ENCODE data around the gene CERS6.

The CERS6 gene

GRCh38 chr2:168670478-168670877 is 214.4 kb downstream of the CERS6 start:
- TF ChIP-seq CTCF (IDR thresholded peaks at IDR 0.05) = no peak

GRCh38 chr2:168671932-168672331 is 215.9 kb downstream of the CERS6 start:
- TF ChIP-seq CTCF (IDR thresholded peaks at IDR 0.05) = no peak

- TF ChIP-seq CTCF (IDR thresholded peaks at IDR 0.05) = no peak
Measured at GRCh38 chr2:168673265-168674189, 217.5 kb downstream of the CERS6 start.

GRCh38 chr2:168678153-168678853 is 222.2 kb downstream of the CERS6 start:
- TF ChIP-seq CTCF (IDR thresholded peaks at IDR 0.05) = no peak

- no peak for TF ChIP-seq CTCF (IDR thresholded peaks at IDR 0.05)
Measured at GRCh38 chr2:168679081-168679480, 223.0 kb downstream of the CERS6 start.

- TF ChIP-seq CTCF (IDR thresholded peaks at IDR 0.05) = no peak
Measured at GRCh38 chr2:168679741-168680310, 223.8 kb downstream of the CERS6 start.

- TF ChIP-seq CTCF (IDR thresholded peaks at IDR 0.05) = no peak
Measured at GRCh38 chr2:168683996-168684395, 227.9 kb downstream of the CERS6 start.

All from LNCAP (cell line).